ENCODE measurements around the gene HMCN2.

Gene HMCN2

GRCh38 chr9:130290291-130291181 is 25.0 kb downstream of the HMCN2 start:
- no peak for DNase-seq

- DNase-seq: no peak
Measured at GRCh38 chr9:130291474-130291873, 25.9 kb downstream of the HMCN2 start.

GRCh38 chr9:130292106-130292505 is 26.5 kb downstream of the HMCN2 start:
- no peak for DNase-seq

GRCh38 chr9:130294664-130295063 is 29.1 kb downstream of the HMCN2 start:
- DNase-seq: no peak

- DNase-seq: no peak
Measured at GRCh38 chr9:130295431-130295830, 29.9 kb downstream of the HMCN2 start.

- no peak for DNase-seq
Measured at GRCh38 chr9:130295945-130296782, 30.6 kb downstream of the HMCN2 start.

GRCh38 chr9:130296783-130297055 is 31.2 kb downstream of the HMCN2 start:
- DNase-seq: no peak

- no peak for DNase-seq
Measured at GRCh38 chr9:130297371-130297770, 31.8 kb downstream of the HMCN2 start.

- DNase-seq: no peak
Measured at GRCh38 chr9:130298662-130299279, 33.2 kb downstream of the HMCN2 start.

- DNase-seq: no peak
Measured at GRCh38 chr9:130299785-130300615, 34.4 kb downstream of the HMCN2 start.

GRCh38 chr9:130300739-130301138 is 35.2 kb downstream of the HMCN2 start:
- DNase-seq: no peak

- no peak for DNase-seq
Measured at GRCh38 chr9:130301483-130302286, 36.1 kb downstream of the HMCN2 start.

- no peak for DNase-seq
Measured at GRCh38 chr9:130302785-130303612, 37.4 kb downstream of the HMCN2 start.

- DNase-seq: no peak
Measured at GRCh38 chr9:130303613-130304055, 38.1 kb downstream of the HMCN2 start.

- DNase-seq: no peak
Measured at GRCh38 chr9:130304116-130304515, 38.6 kb downstream of the HMCN2 start.

GRCh38 chr9:130304643-130305042 is 39.1 kb downstream of the HMCN2 start:
- no peak for DNase-seq

GRCh38 chr9:130305381-130305780 is 39.8 kb downstream of the HMCN2 start:
- DNase-seq: no peak

GRCh38 chr9:130306823-130307666 is 41.5 kb downstream of the HMCN2 start:
- DNase-seq: no peak

- DNase-seq: no peak
Measured at GRCh38 chr9:130307667-130307943, 42.0 kb downstream of the HMCN2 start.

GRCh38 chr9:130308081-130308571 is 42.6 kb downstream of the HMCN2 start:
- no peak for DNase-seq
